Endothelial cell of umbilical vein (primary cell): ENCODE measurements around the gene IGSF23. TPM values are rescaled to one million over a fixed set of nuclear protein-coding genes. Genes with fewer than 3 reads are reported as not detected.

Experiments
- BruUV-seq: library from RNA; stranded (reverse); fragments of 400-500 nt; replicated peaks from 2 replicates; lab custom pipeline; 2021; lab: Mats Ljungman, UMichigan
- CTCF ChIA-PET: fragments of 300-600, 350-600 bp; sonication (Branson Sonifier 250); formaldehyde crosslinking; loops from one replicate; lab custom pipeline; 2021; ENCODE audit warnings: antibody characterized with exemption, inconsistent platforms; lab: Charles Lee
- POLR2A ChIA-PET: fragments of 300-600, 350-600 bp; sonication (Branson Sonifier 250); formaldehyde crosslinking; loops from one replicate; lab custom pipeline; 2021; ENCODE audit warnings: antibody characterized with exemption, inconsistent platforms; lab: Charles Lee
- DNase-seq: peaks from one replicate; pipeline ENCODE4 v3.0.0-alpha.2; 2011; ENCODE audit warnings: low read depth, low spot score
- FAIRE-seq: peaks from 2 replicates; lab custom pipeline; 2011; peaks lifted over from hg19 to GRCh38; lab: Jason Lieb, UNC
- H2AFZ ChIP-seq: 2 replicates; pipeline ENCODE4 v1.6.0; 2012; ENCODE audit warnings: low read depth, low read length, control low read depth, inconsistent platforms
- H3K27ac ChIP-seq: 2 replicates; pipeline ENCODE4 v1.5.1; 2011; ENCODE audit warnings: low read depth, mild to moderate bottlenecking, control low read depth, low read length, moderate library complexity; ENCODE audit not compliant: insufficient read depth
- H3K27me3 ChIP-seq, 2 experiments: 2 replicates each; pipeline versions ENCODE4 v1.6.0 to v1.6.1; 2011; ENCODE audit warnings: low read length in 2 of 2, mixed read lengths in 1 of 2; ENCODE audit not compliant: control insufficient read depth in 2 of 2, insufficient read depth in 2 of 2
- H3K36me3 ChIP-seq, 2 experiments: 2 replicates in 1 of 2; 3 replicates in 1 of 2; pipeline ENCODE4 v1.5.1; 2011; ENCODE audit warnings: low read length in 2 of 2, mild to moderate bottlenecking in 1 of 2, moderate library complexity in 1 of 2; ENCODE audit not compliant: control insufficient read depth in 2 of 2, insufficient read depth in 2 of 2; ENCODE audit errors: extremely low read depth in 1 of 2
- H3K4me1 ChIP-seq: 3 replicates; pipeline ENCODE4 v1.5.1; 2011; ENCODE audit warnings: mild to moderate bottlenecking, low read length; ENCODE audit not compliant: control insufficient read depth, insufficient read depth; ENCODE audit errors: extremely low read depth
- H3K4me2 ChIP-seq: 2 replicates; pipeline ENCODE4 v1.6.1; 2011; ENCODE audit warnings: low read length, control low read depth, mixed read lengths; ENCODE audit not compliant: insufficient read depth
- H3K4me3 ChIP-seq, 3 experiments: fragments of 200-600 bp in 1 of 3; sonication (generic), shearing (Covaris generic) in 1 of 3; replicated peaks in 1 of 3; 2 replicates each; pipeline ENCODE4 v1.5.1; 2011 to 2016; ENCODE audit warnings: control low read depth in 3 of 3, low read length in 3 of 3, mild to moderate bottlenecking in 2 of 3, inconsistent platforms in 1 of 3, low read depth in 1 of 3, moderate library complexity in 1 of 3; ENCODE audit not compliant: insufficient read depth in 1 of 3
- H3K79me2 ChIP-seq: 2 replicates; pipeline ENCODE4 v1.6.0; 2012; ENCODE audit warnings: low read length, inconsistent platforms; ENCODE audit not compliant: control insufficient read depth, insufficient read depth
- H3K9ac ChIP-seq: replicated peaks from 2 replicates; pipeline ENCODE3; 2011; ENCODE audit warnings: low read length, control low read depth; ENCODE audit not compliant: insufficient read depth; ENCODE audit errors: extremely low read depth
- H3K9me1 ChIP-seq: replicated peaks from 3 replicates; pipeline ENCODE4 v1.6.0; 2011; ENCODE audit warnings: mild to moderate bottlenecking, low read length; ENCODE audit not compliant: control insufficient read depth, insufficient read depth; ENCODE audit errors: extremely low read depth
- H3K9me3 ChIP-seq: replicated peaks from 2 replicates; pipeline ENCODE4 v1.5.1; 2012; ENCODE audit warnings: low read length, inconsistent platforms; ENCODE audit not compliant: control insufficient read depth, insufficient read depth
- H4K20me1 ChIP-seq: replicated peaks from 2 replicates; pipeline ENCODE3; 2011; ENCODE audit warnings: mild to moderate bottlenecking, low read length; ENCODE audit not compliant: control insufficient read depth, insufficient read depth; ENCODE audit errors: extremely low read depth
- CTCF ChIP-seq, 2 donors: IDR thresholded peaks; 1 replicate in 1 of 2; 2 replicates in 1 of 2; pipeline ENCODE4 v1.5.1; 2011; ENCODE audit warnings: low read length in 2 of 2, mild to moderate bottlenecking in 2 of 2, moderate library complexity in 2 of 2, control low read depth in 1 of 2, inconsistent platforms in 1 of 2, low read depth in 1 of 2; ENCODE audit not compliant: insufficient read depth in 1 of 2; ENCODE audit errors: extremely low read depth in 1 of 2
- EZH2 ChIP-seq: IDR thresholded peaks from 2 replicates; pipeline ENCODE4 v1.6.1; 2012; ENCODE audit warnings: borderline replicate concordance, low read depth, mild to moderate bottlenecking, moderate library complexity, low read length, inconsistent platforms; ENCODE audit not compliant: severe bottlenecking
- FOS ChIP-seq: IDR thresholded peaks from 2 replicates; pipeline ENCODE4 v1.6.1; 2011; ENCODE audit warnings: mild to moderate bottlenecking, low read length, moderate library complexity, borderline replicate concordance; ENCODE audit not compliant: insufficient read depth
- GATA2 ChIP-seq: IDR thresholded peaks from 2 replicates; pipeline ENCODE4 v1.7.0; 2011; ENCODE audit warnings: low read depth, mild to moderate bottlenecking, moderate library complexity, mixed read lengths, low read length; ENCODE audit not compliant: insufficient read length, insufficient read depth
- JUN ChIP-seq: IDR thresholded peaks from 2 replicates; pipeline ENCODE4 v1.6.1; 2011; ENCODE audit warnings: borderline replicate concordance, low read depth; ENCODE audit not compliant: insufficient read length, insufficient read depth
- MAX ChIP-seq: IDR thresholded peaks from 2 replicates; pipeline ENCODE4 v1.6.1; 2011; ENCODE audit not compliant: insufficient read depth, insufficient read length
- MYC ChIP-seq: IDR thresholded peaks from one replicate; pipeline ENCODE4 v1.6.1; 2011; ENCODE audit warnings: mild to moderate bottlenecking, low read depth, low read length
- POLR2A ChIP-seq: IDR thresholded peaks from 2 replicates; pipeline ENCODE4 v1.6.1; 2012; ENCODE audit warnings: low read depth, mild to moderate bottlenecking, control low read depth, low read length
- POLR2AphosphoS5 ChIP-seq: IDR thresholded peaks from 2 replicates; pipeline ENCODE4 v1.6.1; 2012; ENCODE audit warnings: low read depth, mild to moderate bottlenecking, control low read depth, low read length, moderate library complexity; ENCODE audit not compliant: insufficient read depth
- dilution Hi-C: fragments of 300-500 bp; cut with MboI; formaldehyde crosslinking; loops from one replicate; pipeline ENCODE4 v1.15.0; 2019; ENCODE audit warnings: low sequenced_read_pairs; ENCODE audit not compliant: extremely low pct_ligation_motif_present
- intact Hi-C: fragments of 100-400 bp; cut with micrococcal nuclease; formaldehyde crosslinking; loops from one replicate; pipeline ENCODE4 v1.10.0; 2022
- polyA plus RNA-seq, 4 experiments: library from polyadenylated mRNA; depleted of rRNA in 3 of 4; stranded (reverse) in 3 of 4; unstranded in 1 of 4; fragments of >200 nt; gene quantifications; 2 replicates each; pipeline versions ENCODE4 v1.2.1 to v1.2.3, GENCODE V29; 2011 to 2012; ENCODE audit warnings: missing spikeins in 1 of 4
- total RNA-seq: library from RNA; stranded (reverse); gene quantifications from 2 replicates; pipeline ENCODE4 v1.2.3, GENCODE V29; 2021

Gene IGSF23
- total and polyA plus RNA-seq, 2 donors (not counting 3 experiments of a cell fraction or from before 2014, with no cell fraction given), result 0.73 TPM; not detected in 1

GRCh38 chr19:44567745-44568144, 45.6 kb upstream of the IGSF23 start:
- Histone ChIP-seq H3K9me3 (no peaks in the 10 kb centered on the region), H3K4me1 (no peaks in the 10 kb centered on the region), H3K27ac (no peak overlapping the region), H3K4me2 (no peak overlapping the region), H3K79me2 (no peaks in the 10 kb centered on the region), H2AFZ (no peak overlapping the region), H3K9me1 (no peaks in the 10 kb centered on the region), H3K9ac (no peak overlapping the region), H3K36me3 (no peaks in the 10 kb centered on the region), H3K4me3 (no peak overlapping the region), H3K27me3 (peaks cover 10 to 26% of the 10 kb centered on the region in 2 experiments), H4K20me1 (no peaks in the 10 kb centered on the region)
- no TSS peak for BruUV-seq
- POLR2A ChIA-PET, result no interaction called here
- DNase-seq, result no peak
- CTCF ChIA-PET, result interaction anchor here (0.9 to 2.6 kb wide), 2 partner anchors 15 to 117 kb away, joined by 5 to 8 read pairs; no protein-coding TSS in a partner anchor
- intact Hi-C loops (no loop called here), dilution Hi-C loops (no loop called here)
- TF ChIP-seq POLR2A, result no peak
- TF ChIP-seq MAX, result no peak
- TF ChIP-seq GATA2, result no peak
- TF ChIP-seq MYC, result no peak
- no peak for TF ChIP-seq CTCF (IDR thresholded peaks at IDR 0.05; ENCODE audit: extremely low read depth in 1 of 2, insufficient read depth in 1 of 2, low read depth in 1 of 2, low read length in 2 of 2)
- no peak for TF ChIP-seq EZH2
- TF ChIP-seq FOS, result no peak
- no peak for TF ChIP-seq POLR2AphosphoS5
- TF ChIP-seq JUN, result no peak
- no peak for FAIRE-seq
